ENCODE data around the gene GRK1. TPM values are rescaled to one million over a fixed set of nuclear protein-coding genes. Genes with fewer than 3 reads are reported as not detected.

GRK1 gene
- total RNA-seq, 1 experiment from 2014 or later = not detected

DNA sequence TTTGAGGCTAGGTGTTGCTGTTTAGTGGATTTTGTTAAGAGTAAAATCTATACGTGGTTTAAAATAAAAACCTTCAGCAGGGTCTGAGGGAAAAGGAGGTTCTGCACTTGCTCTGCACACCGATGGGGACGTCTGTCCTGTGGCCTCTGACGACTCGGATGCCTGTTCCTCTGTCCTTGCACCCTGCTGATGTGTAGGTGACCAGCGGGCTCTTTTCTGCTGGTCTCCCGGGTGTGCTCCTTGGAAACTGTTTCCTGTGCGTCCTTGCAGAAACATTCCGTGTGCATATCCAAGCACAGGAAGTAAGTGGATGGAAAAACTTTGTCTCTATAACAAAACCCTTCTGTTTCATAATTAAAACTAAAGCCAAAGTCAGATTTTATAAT, 12.9 kb upstream of the GRK1 start:
- Mint-ChIP-seq H3K4me1 (ENCODE audit: insufficient read depth, unreplicated experiment) (no peaks in the 10 kb centered on the region), H3K27me3 (ENCODE audit: insufficient read depth, unreplicated experiment) (no peaks in the 10 kb centered on the region), H3K36me3 (ENCODE audit: insufficient read depth, unreplicated experiment) (peaks cover 6% of the 10 kb centered on the region), H3K9me3 (ENCODE audit: unreplicated experiment) (no peaks in the 10 kb centered on the region), H3K4me3 (ENCODE audit: unreplicated experiment) (no peak overlapping the region), H3K27ac (ENCODE audit: low read depth, unreplicated experiment) (no peak overlapping the region)
- intact Hi-C loops (cut with micrococcal nuclease) = no loop called here
- ChIA-PET CTCF (no interaction called here), POLR2A (interaction anchor here (0.7 kb wide), 1 partner anchor 42 kb away, joined by 5 read pairs; no protein-coding TSS in a partner anchor)
- no TSS peak for BruUV-seq (replicated peaks)
- no peak for DNase-seq (ENCODE audit: unreplicated experiment)
- TF ChIP-seq CTCF (IDR thresholded peaks at IDR 0.05; ENCODE audit: unreplicated experiment) = no peak

DNA sequence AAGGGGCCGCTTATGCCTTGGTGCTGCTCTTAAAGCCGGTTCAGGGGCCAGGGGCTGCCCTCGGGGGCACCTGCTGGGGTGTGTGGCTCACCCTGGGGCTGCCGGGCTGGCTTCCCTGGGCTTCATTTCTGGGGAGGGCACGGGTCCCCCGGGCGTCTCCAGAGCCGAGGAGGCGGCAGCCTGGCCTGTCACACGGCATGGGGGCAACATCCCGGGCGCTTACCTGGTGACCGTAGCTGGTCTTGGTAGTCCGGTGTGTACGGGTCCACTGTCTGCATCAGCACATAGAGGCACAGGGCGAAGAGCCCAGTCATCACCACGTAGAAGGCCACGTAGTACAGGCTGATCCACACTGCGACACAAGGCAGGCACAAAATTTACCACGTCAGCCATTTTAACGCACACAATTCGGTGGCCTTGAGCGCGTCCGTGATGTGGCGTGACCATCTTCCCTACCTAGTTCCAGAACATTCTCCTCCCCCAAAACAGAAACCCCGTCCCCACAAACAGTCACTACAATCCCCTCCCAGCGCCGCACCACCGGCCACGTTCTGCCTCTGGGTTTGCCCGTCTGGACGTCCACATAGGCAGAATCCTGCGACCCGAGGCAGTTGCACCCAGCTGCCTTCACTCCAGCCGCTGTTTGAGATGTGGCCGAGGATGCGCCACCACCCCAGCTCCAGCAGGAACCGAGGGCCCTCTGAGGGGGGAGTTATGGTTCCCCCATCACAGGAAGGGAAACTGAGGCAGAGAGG, 12.3 kb upstream of the GRK1 start:
- H3K4me1 Mint-ChIP-seq (ENCODE audit: insufficient read depth, unreplicated experiment) = no peaks in the 10 kb centered on the region
- H3K36me3 Mint-ChIP-seq (ENCODE audit: insufficient read depth, unreplicated experiment) = peaks cover 4% of the 10 kb centered on the region
- no peak for DNase-seq (ENCODE audit: unreplicated experiment)
- H3K27me3 Mint-ChIP-seq (ENCODE audit: insufficient read depth, unreplicated experiment) = peaks cover under 1% of the 10 kb centered on the region
- ChIA-PET POLR2A (no interaction called here), CTCF (no interaction called here)
- BruUV-seq (replicated peaks) = no TSS peak
- no peak overlapping the region for H3K4me3 Mint-ChIP-seq (ENCODE audit: unreplicated experiment)
- no peak overlapping the region for H3K27ac Mint-ChIP-seq (ENCODE audit: low read depth, unreplicated experiment)
- no peaks in the 10 kb centered on the region for H3K9me3 Mint-ChIP-seq (ENCODE audit: unreplicated experiment)
- intact Hi-C loops (cut with micrococcal nuclease) = no loop called here
- no peak for TF ChIP-seq CTCF (IDR thresholded peaks at IDR 0.05; ENCODE audit: unreplicated experiment)

- Mint-ChIP-seq H3K9me3 (ENCODE audit: unreplicated experiment) (peaks cover 1% of the 10 kb centered on the region), H3K27ac (ENCODE audit: low read depth, unreplicated experiment) (no peak overlapping the region), H3K4me1 (ENCODE audit: insufficient read depth, unreplicated experiment) (no peaks in the 10 kb centered on the region), H3K27me3 (ENCODE audit: insufficient read depth, unreplicated experiment) (peaks cover 8% of the 10 kb centered on the region), H3K4me3 (ENCODE audit: unreplicated experiment) (no peak overlapping the region), H3K36me3 (ENCODE audit: insufficient read depth, unreplicated experiment) (no peaks in the 10 kb centered on the region)
- TF ChIP-seq CTCF (IDR thresholded peaks at IDR 0.05; ENCODE audit: unreplicated experiment) = no peak
- DNase-seq (ENCODE audit: unreplicated experiment) = no peak
- intact Hi-C loops (cut with micrococcal nuclease) = no loop called here
- BruUV-seq (replicated peaks) = no TSS peak
- CTCF ChIA-PET = no interaction called here
- POLR2A ChIA-PET = no interaction called here
These were observed 11.5 kb upstream of the GRK1 start for GRCh38 chr13:113655346-113656002.

- H3K27ac Mint-ChIP-seq (ENCODE audit: low read depth, unreplicated experiment) = no peak overlapping the region
- BruUV-seq (replicated peaks) = no TSS peak
- intact Hi-C loops (cut with micrococcal nuclease) = no loop called here
- CTCF ChIA-PET = interaction anchor here (0.5 to 0.6 kb wide), 2 partner anchors 479 to 953 kb away, joined by 3 read pairs; no protein-coding TSS in a partner anchor
- POLR2A ChIA-PET = no interaction called here
- TF ChIP-seq CTCF (IDR thresholded peaks at IDR 0.05; ENCODE audit: unreplicated experiment) = no peak
- no peak overlapping the region for H3K4me3 Mint-ChIP-seq (ENCODE audit: unreplicated experiment)
- no peaks in the 10 kb centered on the region for H3K36me3 Mint-ChIP-seq (ENCODE audit: insufficient read depth, unreplicated experiment)
- no peak for DNase-seq (ENCODE audit: unreplicated experiment)
- no peaks in the 10 kb centered on the region for H3K4me1 Mint-ChIP-seq (ENCODE audit: insufficient read depth, unreplicated experiment)
- peaks cover 14% of the 10 kb centered on the region for H3K27me3 Mint-ChIP-seq (ENCODE audit: insufficient read depth, unreplicated experiment)
- H3K9me3 Mint-ChIP-seq (ENCODE audit: unreplicated experiment) = peaks cover 7% of the 10 kb centered on the region
These were observed 10.9 kb upstream of the GRK1 start for GRCh38 chr13:113656003-113656588.
